Effector memory CD4-positive, alpha-beta T cell (primary cell): Measurements from ENCODE around the gene CPD.
A peak's percentile ranks its signal among the peaks of the same experiment; 100 is the strongest.

ENCODE experiments used
- DNase-seq, 3 donors: peaks; one replicate each; pipeline ENCODE4 v3.0.0-alpha.2; 2020
- H3K27ac ChIP-seq: 2 replicates; pipeline ENCODE4 v1.7.0; 2013; ENCODE audit warnings: mild to moderate bottlenecking, low read length, moderate library complexity; ENCODE audit not compliant: insufficient read depth, poor library complexity, severe bottlenecking
- H3K27me3 ChIP-seq: replicated peaks from 2 replicates; pipeline ENCODE4 v1.7.0; 2013; ENCODE audit warnings: mild to moderate bottlenecking, low read length; ENCODE audit not compliant: insufficient read depth, control insufficient read depth, poor library complexity, severe bottlenecking
- H3K36me3 ChIP-seq: 2 replicates; pipeline ENCODE4 v1.7.0; 2013; ENCODE audit warnings: mild to moderate bottlenecking, low read length, moderate library complexity; ENCODE audit not compliant: control insufficient read depth, insufficient read depth
- H3K4me1 ChIP-seq: 2 replicates; pipeline ENCODE4 v1.7.0; 2013; ENCODE audit warnings: low read length, mild to moderate bottlenecking; ENCODE audit not compliant: control insufficient read depth, insufficient read depth, poor library complexity, severe bottlenecking
- H3K4me3 ChIP-seq: 2 replicates; pipeline ENCODE4 v1.7.0; 2013; ENCODE audit warnings: low read length, low read depth, mild to moderate bottlenecking; ENCODE audit not compliant: insufficient read depth, poor library complexity, severe bottlenecking
- H3K9me3 ChIP-seq: 2 replicates; pipeline ENCODE4 v1.7.0; 2013; ENCODE audit warnings: mild to moderate bottlenecking, low read length, moderate library complexity; ENCODE audit not compliant: control insufficient read depth

CPD gene

GRCh38 chr17:30352240-30352814, 26.4 kb upstream of the CPD start:
- H3K4me3 ChIP-seq: no peak overlapping the region
- DNase-seq: no peak
- no peaks in the 10 kb centered on the region for H3K27me3 ChIP-seq
- H3K36me3 ChIP-seq: no peaks in the 10 kb centered on the region
- H3K9me3 ChIP-seq: no peaks in the 10 kb centered on the region
- no peak overlapping the region for H3K27ac ChIP-seq
- H3K4me1 ChIP-seq: no peaks in the 10 kb centered on the region

- Histone ChIP-seq H3K4me1 (no peaks in the 10 kb centered on the region), H3K27ac (no peak overlapping the region), H3K27me3 (no peaks in the 10 kb centered on the region), H3K4me3 (no peak overlapping the region), H3K36me3 (no peaks in the 10 kb centered on the region), H3K9me3 (no peaks in the 10 kb centered on the region)
- DNase-seq: no peak
These were observed 24.0 kb upstream of the CPD start for GRCh38 chr17:30354701-30355100.

DNA sequence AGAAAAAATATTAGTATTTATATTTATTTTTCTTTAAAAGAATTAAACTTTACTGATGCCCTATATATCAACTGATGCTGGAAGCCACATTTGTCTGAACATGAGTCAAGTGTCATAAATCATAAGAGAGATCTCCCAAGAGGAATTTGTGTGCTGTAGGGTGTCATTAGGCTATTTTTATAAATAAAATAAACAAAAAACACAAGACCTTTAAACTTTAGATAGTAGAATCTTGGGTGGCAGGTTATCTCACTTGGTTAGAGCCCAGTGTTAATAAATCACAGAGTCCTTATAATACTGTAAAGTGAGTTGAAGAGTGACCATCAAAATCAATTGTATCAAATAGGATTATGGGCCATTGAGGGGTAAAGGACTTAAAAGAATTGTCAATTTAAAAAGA, 21.3 kb upstream of the CPD start:
- Histone ChIP-seq H3K4me1 (peaks cover 1% of the 10 kb centered on the region), H3K4me3 (no peak overlapping the region), H3K27me3 (no peaks in the 10 kb centered on the region), H3K36me3 (no peaks in the 10 kb centered on the region), H3K27ac (no peak overlapping the region), H3K9me3 (no peaks in the 10 kb centered on the region)
- DNase-seq: no peak

DNA sequence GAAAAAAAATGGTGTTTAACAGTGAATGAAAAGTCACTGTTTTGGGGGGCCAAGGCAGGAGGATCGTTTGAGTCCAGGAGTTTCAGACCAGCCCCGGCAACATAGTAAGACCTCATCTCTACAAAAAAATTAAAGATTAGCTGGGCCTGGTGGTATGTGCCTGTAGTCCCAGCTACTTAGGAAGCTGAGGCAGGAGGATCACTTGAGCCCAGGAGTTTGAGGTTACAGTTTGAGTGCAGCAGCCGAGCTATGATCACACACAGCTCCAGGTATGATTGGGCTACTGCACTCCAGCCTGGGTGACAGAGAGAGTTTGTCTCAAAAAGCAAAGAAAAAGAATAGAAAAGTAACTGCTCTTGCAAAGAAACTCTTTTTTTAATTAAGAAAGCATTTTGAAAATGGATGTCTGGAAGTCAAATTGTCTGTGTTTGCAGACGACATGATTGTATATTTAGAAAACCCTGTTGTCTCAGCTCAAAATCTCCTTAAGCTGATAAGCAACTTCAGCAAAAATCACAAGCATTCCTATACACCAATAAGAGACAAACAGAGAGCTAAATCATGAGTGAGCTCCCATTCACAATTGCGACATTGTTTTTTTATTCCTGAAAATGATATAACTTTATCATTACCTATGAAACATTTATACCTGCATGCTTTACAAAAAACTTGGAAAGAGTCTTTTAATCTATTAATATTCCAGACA, 20.5 kb upstream of the CPD start:
- Histone ChIP-seq H3K36me3 (no peaks in the 10 kb centered on the region), H3K4me3 (no peak overlapping the region), H3K4me1 (peaks cover 9% of the 10 kb centered on the region), H3K9me3 (no peaks in the 10 kb centered on the region), H3K27me3 (no peaks in the 10 kb centered on the region), H3K27ac (no peak overlapping the region)
- no peak for DNase-seq

DNA sequence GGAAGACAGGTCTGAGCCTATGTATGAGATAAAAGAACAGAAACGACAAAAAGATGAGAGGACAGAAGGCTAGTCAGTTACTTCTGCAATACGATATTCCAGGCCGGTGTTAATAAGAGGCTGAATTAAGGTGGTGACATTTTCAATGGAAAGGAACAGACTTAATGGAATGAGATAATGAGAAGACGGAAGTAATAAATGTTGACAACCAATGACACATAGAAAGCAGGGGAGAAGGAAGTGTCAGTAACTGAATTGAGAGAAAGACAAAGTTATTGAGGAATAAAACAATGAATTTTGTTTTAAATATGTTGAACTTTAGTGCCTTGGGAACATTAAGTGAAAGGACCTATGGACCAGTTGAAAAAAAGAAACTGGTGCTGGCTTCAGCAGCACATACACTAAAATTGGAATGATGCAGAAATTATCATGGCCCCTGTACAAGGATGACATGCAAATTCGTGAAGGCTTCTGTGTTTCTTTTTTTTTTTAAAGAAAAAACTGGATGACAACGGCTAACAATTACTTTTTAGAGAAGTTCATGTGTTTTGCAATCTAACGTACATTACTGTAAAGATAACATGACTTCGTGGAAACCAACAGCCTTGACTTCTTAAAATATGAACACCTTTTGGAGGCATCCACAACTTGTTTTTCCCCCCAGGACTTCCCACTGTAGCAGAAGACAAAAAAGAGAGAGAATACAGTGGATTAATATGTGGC, 18.5 kb upstream of the CPD start:
- H3K36me3 ChIP-seq: no peaks in the 10 kb centered on the region
- H3K27me3 ChIP-seq: no peaks in the 10 kb centered on the region
- H3K4me1 ChIP-seq: peaks cover 14% of the 10 kb centered on the region
- DNase-seq: no peak
- H3K9me3 ChIP-seq: no peaks in the 10 kb centered on the region
- H3K27ac ChIP-seq: no peak overlapping the region
- H3K4me3 ChIP-seq: no peak overlapping the region

DNA sequence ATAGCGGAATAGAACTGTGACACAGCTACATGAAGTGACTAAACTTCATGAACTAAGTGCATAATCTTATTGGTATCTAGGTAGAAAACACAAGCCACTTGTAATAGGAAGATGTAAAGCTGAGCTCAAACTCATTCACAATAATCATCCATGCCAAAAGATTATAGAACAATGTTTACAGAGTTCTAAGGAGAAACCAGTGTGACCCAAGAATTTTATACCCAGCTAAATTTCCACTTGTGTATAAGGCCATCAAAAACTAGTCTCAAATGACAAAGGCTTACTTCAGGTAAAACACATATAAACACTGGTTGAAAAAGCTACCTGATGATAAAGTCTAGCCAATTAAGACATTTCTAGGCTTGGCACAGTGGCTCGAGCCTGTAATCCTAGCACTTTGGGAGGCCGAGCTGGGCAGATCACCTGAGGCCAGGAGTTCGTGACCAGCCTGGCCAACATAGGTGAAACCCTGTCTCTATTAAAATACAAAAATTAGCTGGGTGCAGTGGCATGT, 16.9 kb upstream of the CPD start:
- Histone ChIP-seq H3K27ac (no peak overlapping the region), H3K27me3 (no peaks in the 10 kb centered on the region), H3K4me1 (peaks cover 14% of the 10 kb centered on the region), H3K4me3 (no peak overlapping the region), H3K9me3 (no peaks in the 10 kb centered on the region), H3K36me3 (no peaks in the 10 kb centered on the region)
- no peak for DNase-seq

- Histone ChIP-seq H3K4me1 (peaks cover 14% of the 10 kb centered on the region), H3K4me3 (no peak overlapping the region), H3K36me3 (no peaks in the 10 kb centered on the region), H3K27me3 (no peaks in the 10 kb centered on the region), H3K9me3 (no peaks in the 10 kb centered on the region), H3K27ac (no peak overlapping the region)
- peak; percentile 54 to 75 (median 70) for DNase-seq
These were observed 15.0 kb upstream of the CPD start for GRCh38 chr17:30363715-30364202.

DNA sequence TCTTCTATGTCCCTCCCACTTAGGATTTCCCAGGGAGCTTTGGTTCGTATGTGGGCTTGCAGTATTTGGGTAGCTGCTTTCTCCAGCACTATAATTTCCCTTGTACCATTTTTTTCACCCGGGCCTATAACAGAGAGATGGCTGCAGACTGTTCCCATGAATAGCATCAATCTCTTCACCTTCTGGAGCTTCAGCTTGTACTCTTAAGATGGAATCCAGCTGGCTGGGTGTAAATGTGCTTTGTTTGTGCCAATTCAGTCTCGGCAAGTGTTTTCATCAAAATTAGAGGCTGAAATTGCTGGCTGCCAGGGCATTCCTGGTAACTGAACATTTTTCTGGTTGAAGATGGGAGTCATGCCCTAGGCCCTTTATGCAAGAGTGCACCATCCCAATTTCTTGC, 12.2 kb upstream of the CPD start:
- DNase-seq: no peak
- Histone ChIP-seq H3K27me3 (no peaks in the 10 kb centered on the region), H3K27ac (no peak overlapping the region), H3K4me3 (no peak overlapping the region), H3K36me3 (no peaks in the 10 kb centered on the region), H3K9me3 (no peaks in the 10 kb centered on the region), H3K4me1 (peaks cover 14% of the 10 kb centered on the region)

DNA sequence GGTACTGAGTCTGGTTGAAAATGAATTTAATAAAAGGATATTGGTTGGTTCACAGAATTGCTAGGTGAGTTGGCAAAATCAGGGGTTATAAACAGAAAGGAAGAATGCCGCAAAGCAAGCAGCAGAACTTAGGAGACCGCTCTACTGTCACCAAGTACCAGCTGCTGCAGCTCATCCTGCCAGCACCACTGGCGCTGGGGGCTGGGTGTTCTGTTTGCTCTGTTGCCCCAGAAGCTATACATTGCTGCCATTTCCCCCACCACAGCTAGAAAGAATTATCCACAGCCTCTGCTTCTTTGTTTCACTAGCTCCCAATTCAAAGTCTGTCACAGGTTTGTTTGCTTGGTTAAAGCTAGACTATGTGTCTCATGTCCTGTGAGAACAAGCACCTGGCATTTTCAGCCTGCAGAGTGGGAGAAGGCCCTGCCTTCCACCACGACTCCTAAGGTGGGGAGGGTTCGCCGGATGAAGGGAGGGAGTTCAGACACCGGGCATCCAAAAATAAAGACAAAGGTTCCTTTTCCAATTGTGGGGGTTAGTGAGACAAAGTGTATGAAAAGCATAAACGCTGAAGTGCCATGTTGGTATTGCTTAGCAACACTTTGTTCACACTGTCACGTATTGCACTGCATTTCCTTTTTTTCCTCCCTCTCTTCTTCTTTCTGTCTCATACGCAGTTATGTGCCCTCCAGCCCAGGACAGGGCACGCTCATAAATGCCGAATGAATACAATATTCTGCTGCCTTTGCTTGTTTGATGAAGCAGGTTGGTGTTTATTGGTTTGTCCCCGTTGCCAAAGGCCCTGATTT, 9.6 kb upstream of the CPD start:
- H3K36me3 ChIP-seq: no peaks in the 10 kb centered on the region
- H3K27ac ChIP-seq: no peak overlapping the region
- no peaks in the 10 kb centered on the region for H3K27me3 ChIP-seq
- DNase-seq: no peak
- H3K4me3 ChIP-seq: no peak overlapping the region
- H3K9me3 ChIP-seq: no peaks in the 10 kb centered on the region
- H3K4me1 ChIP-seq: peaks cover under 1% of the 10 kb centered on the region
